LNCaP clone FGC (cell line): Measurements from ENCODE around the gene CLDN14.
A peak's percentile ranks its signal among the peaks of the same experiment; 100 is the strongest.

Source experiments
- DNase-seq: peaks from one replicate; pipeline ENCODE4 v3.0.0-alpha.2; 2011; ENCODE audit warnings: low read depth
- H3K4me3 ChIP-seq: 2 replicates; pipeline ENCODE4 v1.5.1; 2011; ENCODE audit warnings: mild to moderate bottlenecking, low read depth, low read length, control low read depth
- CTCF ChIP-seq: IDR thresholded peaks from 2 replicates; pipeline ENCODE4 v1.5.1; 2012; ENCODE audit warnings: mild to moderate bottlenecking; ENCODE audit not compliant: control insufficient read depth, insufficient read depth; ENCODE audit errors: extremely low read depth

Gene CLDN14

GRCh38 chr21:36479415-36480402 lies at the start of gene CLDN14:
TSS of gene CLDN14 (minus strand) at chr21:36480122. CDS start at chr21:36461695, 18,427 bp downstream.
- no peak for DNase-seq
- no peak for TF ChIP-seq CTCF

GRCh38 chr21:36528716-36529115 lies 48.8 kb upstream of the CLDN14 start:
- no peak overlapping the region for H3K4me3 ChIP-seq
- DNase-seq = no peak
- no peak for TF ChIP-seq CTCF

More at GRCh38 chr21:36479415-36480402, at the start of gene CLDN14:
- H3K4me3 ChIP-seq = no peak within 1 kb of the TSS

GRCh38 chr21:36527317-36527716 lies 47.4 kb upstream of the CLDN14 start:
- TF ChIP-seq CTCF = no peak
- H3K4me3 ChIP-seq = no peak overlapping the region
- DNase-seq = no peak

- no peak for DNase-seq
- no peak for TF ChIP-seq CTCF
- no peak overlapping the region for H3K4me3 ChIP-seq
These were observed 46.2 kb upstream of the CLDN14 start for GRCh38 chr21:36526104-36526503.

- no peak for TF ChIP-seq CTCF
- no peak overlapping the region for H3K4me3 ChIP-seq
- DNase-seq = no peak
These were observed 44.6 kb upstream of the CLDN14 start for GRCh38 chr21:36524477-36524876.

GRCh38 chr21:36522219-36522808 lies 42.4 kb upstream of the CLDN14 start:
- H3K4me3 ChIP-seq = no peak overlapping the region
- peak; percentile 67 for DNase-seq
- TF ChIP-seq CTCF = no peak
